ENCODE results near the gene CXCL16. TPM values are rescaled to one million over a fixed set of nuclear protein-coding genes. Genes with fewer than 3 reads are reported as not detected.

CXCL16 gene
- polyA plus RNA-seq, 3 donors, result 10.1 to 23.2 (median 10.8) TPM

DNA sequence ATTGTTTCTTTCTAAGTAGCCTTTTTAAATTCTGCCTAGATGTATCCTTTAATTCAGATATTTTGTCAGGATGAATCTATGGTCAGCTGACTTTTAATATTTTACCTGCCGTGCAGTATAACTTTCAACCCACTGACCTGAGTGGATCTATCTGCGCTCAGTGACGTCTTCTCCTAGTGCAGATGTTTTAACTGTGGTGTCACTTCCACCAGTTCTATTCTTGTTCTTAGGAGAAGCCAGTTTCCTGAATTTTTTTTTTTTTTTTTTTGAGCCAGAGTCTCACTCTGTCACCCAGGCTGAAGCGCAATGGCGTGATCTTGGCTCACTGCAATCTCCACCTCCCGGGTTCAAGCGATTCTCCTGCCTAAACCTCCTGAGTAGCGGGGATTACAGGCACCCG lies 27.0 kb upstream of the CXCL16 start:
- no peak for DNase-seq (ENCODE audit: extremely low read depth in 1 of 11, low read depth in 9 of 11, low spot score in 4 of 11)

- DNase-seq (ENCODE audit: extremely low read depth in 1 of 11, low read depth in 9 of 11, low spot score in 4 of 11), result no peak
Observed at GRCh38 chr17:4766201-4766600, 26.5 kb upstream of the CXCL16 start.

GRCh38 chr17:4764595-4764994 lies 24.9 kb upstream of the CXCL16 start:
- no peak for DNase-seq (ENCODE audit: extremely low read depth in 1 of 11, low read depth in 9 of 11, low spot score in 4 of 11)

DNA sequence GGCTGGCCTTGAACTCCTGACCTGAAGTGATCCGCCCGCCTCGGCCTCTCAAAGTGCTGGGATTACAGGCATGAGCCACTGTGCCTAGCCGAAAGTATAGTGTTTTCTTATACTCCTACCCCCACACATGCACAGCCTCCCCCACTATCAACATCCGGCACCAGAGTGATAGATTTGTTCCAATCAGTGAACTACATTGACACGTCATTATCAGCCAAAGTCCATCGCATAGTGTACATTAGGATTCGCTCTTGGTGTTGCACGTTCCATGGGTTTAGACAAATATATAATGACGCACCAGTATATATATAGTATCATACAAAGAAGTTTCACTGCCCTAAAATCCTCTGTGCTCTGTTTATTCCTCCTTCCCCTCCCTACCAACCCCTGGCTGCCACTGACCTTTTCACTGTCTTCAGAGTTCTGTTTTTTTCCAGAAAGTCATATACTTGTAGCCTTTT lies 20.1 kb upstream of the CXCL16 start:
- DNase-seq (ENCODE audit: extremely low read depth in 1 of 11, low read depth in 9 of 11, low spot score in 4 of 11), result no peak

- no peak for DNase-seq (ENCODE audit: extremely low read depth in 1 of 11, low read depth in 9 of 11, low spot score in 4 of 11)
Observed at GRCh38 chr17:4753392-4753791, 13.7 kb upstream of the CXCL16 start.

GRCh38 chr17:4751932-4752331 lies 12.2 kb upstream of the CXCL16 start:
- DNase-seq (ENCODE audit: extremely low read depth in 1 of 11, low read depth in 9 of 11, low spot score in 4 of 11), result no peak

- DNase-seq (ENCODE audit: extremely low read depth in 1 of 11, low read depth in 9 of 11, low spot score in 4 of 11), result no peak
Observed at GRCh38 chr17:4750606-4751005, 10.9 kb upstream of the CXCL16 start.

GRCh38 chr17:4748686-4749085 lies 9.0 kb upstream of the CXCL16 start:
- no peak for DNase-seq (ENCODE audit: extremely low read depth in 1 of 11, low read depth in 9 of 11, low spot score in 4 of 11)

- DNase-seq (ENCODE audit: extremely low read depth in 1 of 11, low read depth in 9 of 11, low spot score in 4 of 11), result no peak
Observed at GRCh38 chr17:4747847-4748246, 8.1 kb upstream of the CXCL16 start.

- DNase-seq (ENCODE audit: extremely low read depth in 1 of 11, low read depth in 9 of 11, low spot score in 4 of 11), result no peak
Observed at GRCh38 chr17:4744999-4745969, 5.6 kb upstream of the CXCL16 start.

DNA sequence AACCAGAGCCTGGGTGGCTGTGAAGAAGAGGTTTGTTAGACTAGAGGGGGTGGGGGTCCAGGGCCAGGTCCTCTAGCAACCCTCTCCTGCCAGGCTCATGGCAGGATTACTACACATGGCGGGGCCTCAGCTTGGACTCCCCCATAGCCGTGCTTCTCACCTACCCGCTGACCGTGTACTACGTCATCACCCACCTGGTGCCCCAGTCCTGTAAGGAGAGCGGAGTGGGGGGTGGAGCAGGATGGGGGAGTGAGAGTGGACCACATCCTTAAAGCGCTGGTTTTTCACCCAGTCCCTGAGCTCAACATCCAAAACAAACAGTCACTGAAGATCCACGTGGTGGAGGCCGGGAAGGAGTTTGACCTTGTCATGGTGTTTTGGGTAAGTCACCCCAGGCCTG lies 4.2 kb upstream of the CXCL16 start:
- no peak for DNase-seq (ENCODE audit: extremely low read depth in 1 of 11, low read depth in 9 of 11, low spot score in 4 of 11)

- DNase-seq (ENCODE audit: extremely low read depth in 1 of 11, low read depth in 9 of 11, low spot score in 4 of 11), result no peak
Observed at GRCh38 chr17:4743216-4743615, 3.5 kb upstream of the CXCL16 start.

- no peak for DNase-seq (ENCODE audit: extremely low read depth in 1 of 11, low read depth in 9 of 11, low spot score in 4 of 11)
Observed at GRCh38 chr17:4742629-4743028, 2.9 kb upstream of the CXCL16 start.

GRCh38 chr17:4742133-4742532 lies 2.4 kb upstream of the CXCL16 start:
- no peak for DNase-seq (ENCODE audit: extremely low read depth in 1 of 11, low read depth in 9 of 11, low spot score in 4 of 11)

- DNase-seq (ENCODE audit: extremely low read depth in 1 of 11, low read depth in 9 of 11, low spot score in 4 of 11), result no peak
Observed at GRCh38 chr17:4741544-4741943, 1.8 kb upstream of the CXCL16 start.

- no peak for DNase-seq (ENCODE audit: extremely low read depth in 1 of 11, low read depth in 9 of 11, low spot score in 4 of 11)
Observed at GRCh38 chr17:4740584-4740983, 856 bp upstream of the CXCL16 start.

DNA sequence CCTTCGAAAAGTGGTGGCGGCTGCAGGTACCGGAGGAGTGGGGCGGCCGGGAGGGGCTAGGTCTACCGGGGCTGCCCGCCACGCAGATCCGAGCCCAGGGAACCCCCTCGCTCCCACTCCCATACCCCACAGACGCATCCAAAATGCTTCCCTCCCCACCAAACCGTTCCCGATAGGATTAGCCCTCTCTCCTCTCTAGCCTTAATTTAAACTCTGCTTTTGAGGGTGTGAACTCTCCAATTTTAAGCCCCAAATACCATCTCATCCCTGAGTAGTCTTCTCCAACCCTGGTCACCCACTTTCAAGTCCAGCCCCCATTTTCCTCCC lies 260 bp upstream of the CXCL16 start:
- DNase-seq (ENCODE audit: extremely low read depth in 1 of 11, low read depth in 9 of 11, low spot score in 4 of 11), result no peak

DNA sequence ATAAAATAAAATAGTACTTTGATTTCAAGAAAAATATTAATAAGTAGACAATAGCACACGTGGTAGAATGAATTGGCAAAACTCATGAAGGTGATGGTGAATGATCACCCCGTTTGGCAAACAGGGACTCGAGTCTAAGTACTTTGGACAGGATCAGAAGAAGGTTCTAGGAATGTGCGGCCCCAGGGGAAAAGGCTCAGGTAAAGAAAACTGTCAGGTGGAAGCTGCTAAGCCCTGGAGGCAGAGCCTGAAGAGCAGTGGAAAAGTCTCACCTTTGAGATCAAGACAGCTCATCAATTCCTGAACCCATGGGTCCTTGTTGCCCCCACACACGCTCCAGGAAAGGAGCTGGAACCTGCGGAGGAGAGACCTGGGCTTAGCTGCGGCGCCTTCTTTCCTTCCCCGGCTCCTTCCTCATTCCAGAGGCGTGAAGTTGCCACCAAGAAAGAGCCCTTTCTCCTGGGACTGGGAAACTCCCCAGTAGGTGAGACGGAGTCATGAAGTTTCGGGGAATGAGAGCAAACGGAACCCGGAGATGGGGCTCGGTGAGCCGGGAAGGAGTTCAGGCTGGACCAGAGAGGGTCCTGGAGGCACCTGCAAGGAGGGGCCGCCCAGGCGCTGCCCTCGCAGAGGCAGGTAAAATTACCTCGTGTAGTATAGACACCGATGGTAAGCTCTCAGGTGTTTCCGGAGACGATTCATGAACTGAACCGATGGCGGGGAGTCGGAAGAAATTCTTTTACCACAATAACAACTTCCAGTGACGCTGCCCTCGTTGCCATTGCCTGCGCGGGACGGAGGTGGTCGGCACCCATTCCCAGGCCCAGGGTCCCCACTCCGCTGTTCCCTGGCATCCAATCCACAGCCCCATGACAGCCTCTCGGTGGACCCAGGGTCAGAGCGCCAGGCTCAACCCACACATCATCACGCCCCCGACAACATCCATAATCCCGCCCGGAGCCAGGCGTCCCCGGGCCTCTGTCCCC lies 1.3 kb downstream of the CXCL16 start:
- DNase-seq (ENCODE audit: extremely low read depth in 1 of 11, low read depth in 9 of 11, low spot score in 4 of 11), result no peak

DNA sequence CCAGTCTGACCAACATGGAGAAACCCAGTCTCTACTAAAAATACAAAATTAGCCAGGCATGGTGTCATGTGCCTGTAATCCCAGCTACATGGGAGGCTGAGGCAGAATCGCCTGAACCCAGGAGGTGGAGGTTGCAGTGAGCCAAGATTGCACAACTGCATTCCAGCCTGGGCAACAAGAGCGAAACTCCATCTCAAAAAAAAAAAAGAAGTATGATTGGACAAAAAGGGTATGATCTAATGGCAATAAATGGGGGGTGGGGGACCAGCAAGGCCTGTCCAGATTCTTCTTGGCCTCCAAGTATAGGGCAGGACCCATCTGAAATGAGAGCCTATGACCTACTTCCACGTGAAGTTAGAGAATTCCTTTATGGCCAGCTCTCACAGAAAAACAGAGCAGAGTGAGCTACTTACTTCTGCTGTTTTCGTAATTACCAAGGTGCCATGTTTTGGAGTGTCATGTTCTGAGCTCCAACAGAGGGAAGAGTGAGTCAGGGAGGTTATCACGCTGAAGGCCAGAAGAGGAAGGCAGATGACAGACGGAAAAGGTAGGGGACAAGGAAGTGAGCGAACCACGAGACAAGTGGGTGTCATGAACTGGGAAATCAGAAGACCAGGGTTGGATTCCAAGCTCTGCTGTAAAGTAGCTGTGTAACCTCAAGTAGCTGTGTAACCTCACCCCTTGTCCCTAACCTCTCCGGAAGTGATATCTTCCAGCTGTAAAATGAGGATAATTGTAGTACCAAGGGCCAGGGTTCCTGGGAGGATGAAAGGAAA lies 3.7 kb downstream of the CXCL16 start:
- DNase-seq (ENCODE audit: extremely low read depth in 1 of 11, low read depth in 9 of 11, low spot score in 4 of 11), result no peak

Measured in renal cortex interstitium (tissue), 11 donors.